HG03060 (cell line): ENCODE data around the gene APPL2.

Experiments
- ATAC-seq: cut with Tn5 transposase; IDR thresholded peaks from one replicate; pipeline ENCODE4 v1.9.1; 2021; ENCODE audit warnings: low read depth, moderate number of reproducible peaks; ENCODE audit not compliant: unreplicated experiment

Gene APPL2

GRCh38 chr12:105235732-105236476, at the start of gene APPL2:
Gene APPL2, minus strand, starts transcription at chr12:105236174. Its CDS starts 162 bp downstream, at chr12:105236012.
- no peak for ATAC-seq

GRCh38 chr12:105285378-105285777, 49.4 kb upstream of the APPL2 start:
- no peak for ATAC-seq

GRCh38 chr12:105281694-105282049, 45.7 kb upstream of the APPL2 start:
- ATAC-seq, result no peak

GRCh38 chr12:105280966-105281693, 45.2 kb upstream of the APPL2 start:
- no peak for ATAC-seq

GRCh38 chr12:105279460-105280056, 43.6 kb upstream of the APPL2 start:
- ATAC-seq, result no peak

GRCh38 chr12:105278043-105278697, 42.2 kb upstream of the APPL2 start:
- no peak for ATAC-seq

- ATAC-seq, result no peak
Observed at GRCh38 chr12:105275997-105276733, 40.2 kb upstream of the APPL2 start.

- ATAC-seq, result no peak
Observed at GRCh38 chr12:105274571-105274970, 38.6 kb upstream of the APPL2 start.

- ATAC-seq, result no peak
Observed at GRCh38 chr12:105273601-105274000, 37.6 kb upstream of the APPL2 start.

- no peak for ATAC-seq
Observed at GRCh38 chr12:105272814-105273416, 36.9 kb upstream of the APPL2 start.

GRCh38 chr12:105272152-105272551, 36.2 kb upstream of the APPL2 start:
- ATAC-seq, result no peak

GRCh38 chr12:105271364-105271763, 35.4 kb upstream of the APPL2 start:
- ATAC-seq, result no peak

GRCh38 chr12:105270671-105271255, 34.8 kb upstream of the APPL2 start:
- no peak for ATAC-seq

GRCh38 chr12:105267711-105268110, 31.7 kb upstream of the APPL2 start:
- no peak for ATAC-seq

GRCh38 chr12:105264771-105265170, 28.8 kb upstream of the APPL2 start:
- ATAC-seq, result no peak

- no peak for ATAC-seq
Observed at GRCh38 chr12:105262461-105263184, 26.6 kb upstream of the APPL2 start.

GRCh38 chr12:105261010-105261409, 25.0 kb upstream of the APPL2 start:
- no peak for ATAC-seq

GRCh38 chr12:105259226-105259625, 23.3 kb upstream of the APPL2 start:
- no peak for ATAC-seq

GRCh38 chr12:105257321-105257728, 21.4 kb upstream of the APPL2 start:
- no peak for ATAC-seq
